Body of pancreas (tissue), 4 donors: ENCODE measurements around the gene PRM1. TPM values are rescaled to one million over a fixed set of nuclear protein-coding genes. Genes with fewer than 3 reads are reported as not detected.
"Not testable (repeated sequence)": the region's sequence is repeated elsewhere in the genome, so short reads cannot be mapped to it uniquely, and the experiment has no call there.

Experiments
- ATAC-seq: fragments of 150-250 bp; one replicate; pipeline ENCODE4 v1.9.1; 2016
- DNase-seq, 4 donors: peaks; one replicate each; pipeline ENCODE4 v3.0.0-alpha.2; 2019
- H3K27ac ChIP-seq, 4 donors: fragments of 200-600 bp; sonication (generic); 1 replicate in 3 of 4; 2 replicates in 1 of 4; pipeline versions ENCODE4 v1.5.1 to v1.6.1; 2016 to 2019; ENCODE audit warnings: mild to moderate bottlenecking in 1 of 4, mixed read lengths in 1 of 4, moderate library complexity in 1 of 4
- H3K27me3 ChIP-seq, 2 donors: fragments of 200-600 bp; sonication (generic); one replicate each; pipeline ENCODE4 v1.6.0; 2016; ENCODE audit warnings: mild to moderate bottlenecking in 1 of 2
- H3K36me3 ChIP-seq, 2 donors: fragments of 200-600 bp; sonication (generic); replicated peaks in 1 of 2; 2 replicates each; pipeline ENCODE4 v1.5.1; 2016; ENCODE audit warnings: low read depth in 2 of 2; ENCODE audit not compliant: insufficient read depth in 1 of 2
- H3K4me1 ChIP-seq: fragments of 200-600 bp; sonication (generic); one replicate; pipeline ENCODE4 v1.6.0; 2016
- H3K4me3 ChIP-seq, 2 donors: fragments of 200-600 bp; sonication (generic); 1 replicate in 1 of 2; 2 replicates in 1 of 2; pipeline ENCODE4 v1.5.1; 2016 to 2019
- H3K9me3 ChIP-seq, 3 donors: fragments of 200-600 bp; sonication (generic); 1 replicate in 2 of 3; 2 replicates in 1 of 3; pipeline ENCODE4 v1.5.1; 2016
- CTCF ChIP-seq, 7 experiments: fragments of 450-650 bp in 4 of 7; fragments of 200-600 bp in 3 of 7; sonication (generic) in 3 of 7; IDR thresholded peaks; one replicate each; pipeline ENCODE4 v1.5.1; 2016 to 2019; ENCODE audit warnings: antibody characterized with exemption in 7 of 7
- POLR2A ChIP-seq, 3 donors: fragments of 450-650 bp; IDR thresholded peaks; one replicate each; pipeline ENCODE4 v1.6.1; 2016; ENCODE audit warnings: antibody characterized with exemption in 3 of 3, mild to moderate bottlenecking in 2 of 3
- WGBS, 2 donors: methylation state at CpG; one replicate each; pipeline ENCODE4 v1.1.5; 2017; 5-methylcytosine and 5-hydroxymethylcytosine counted together
- intact Hi-C: fragments of 100-400 bp; cut with DNase I; formaldehyde crosslinking; loops from one replicate; pipeline ENCODE4 v1.15.1; 2023
- total RNA-seq, 2 donors: library from RNA; depleted of rRNA; stranded (reverse); fragments of >200 nt; gene quantifications; one replicate each; pipeline ENCODE4 v1.1.0, GENCODE V29; 2016

Gene PRM1
- total RNA-seq, 2 donors from 2014 or later, result not detected

- TF ChIP-seq POLR2A (IDR thresholded peaks at IDR 0.05), result no peak
- no peak for TF ChIP-seq CTCF (IDR thresholded peaks at IDR 0.05)
- WGBS, 2 donors, result 73 to 74% methylated on average over 4 of the region's 4 CpGs
- H3K4me1 ChIP-seq, result peaks cover 1% of the 10 kb centered on the region
- no peaks in the 10 kb centered on the region for H3K27me3 ChIP-seq
- intact Hi-C loops, result no loop called here
- no peak overlapping the region for H3K27ac ChIP-seq
- no peaks in the 10 kb centered on the region for H3K36me3 ChIP-seq
- no peak overlapping the region for H3K4me3 ChIP-seq
- DNase-seq (peak in 2 of 4 donors; percentile 20 to 35), ATAC-seq (no peak)
- H3K9me3 ChIP-seq, result no peaks in the 10 kb centered on the region
These were observed 21.8 kb upstream of the PRM1 start for GRCh38 chr16:11302977-11303376.

- Histone ChIP-seq H3K36me3 (no peaks in the 10 kb centered on the region), H3K4me1 (peaks cover 13% of the 10 kb centered on the region), H3K27me3 (no peaks in the 10 kb centered on the region), H3K27ac (no peak overlapping the region), H3K4me3 (no peak overlapping the region), H3K9me3 (no peaks in the 10 kb centered on the region)
- 61 to 68% methylated on average over 4 of the region's 4 CpGs for WGBS, 2 donors
- TF ChIP-seq CTCF (IDR thresholded peaks at IDR 0.05) (no peak), POLR2A (IDR thresholded peaks at IDR 0.05) (no peak)
- ATAC-seq, result no peak
- intact Hi-C loops, result no loop called here
- no peak for DNase-seq
These were observed 20.7 kb upstream of the PRM1 start for GRCh38 chr16:11301645-11302501.

GRCh38 chr16:11300560-11300892 is 19.4 kb upstream of the PRM1 start:
- WGBS, 2 donors, result 91 to 93% methylated on average over 7 of the region's 7 CpGs
- TF ChIP-seq POLR2A (IDR thresholded peaks at IDR 0.05) (no peak), CTCF (IDR thresholded peaks at IDR 0.05) (no peak)
- no peak overlapping the region for H3K27ac ChIP-seq
- ATAC-seq, result no peak
- H3K9me3 ChIP-seq, result no peaks in the 10 kb centered on the region
- H3K4me1 ChIP-seq, result peaks cover 22% of the 10 kb centered on the region
- intact Hi-C loops, result no loop called here
- H3K36me3 ChIP-seq, result no peaks in the 10 kb centered on the region
- H3K4me3 ChIP-seq, result no peak overlapping the region
- no peak for DNase-seq
- no peaks in the 10 kb centered on the region for H3K27me3 ChIP-seq

GRCh38 chr16:11299865-11300559 is 18.9 kb upstream of the PRM1 start:
- Histone ChIP-seq H3K27me3 (no peaks in the 10 kb centered on the region), H3K4me3 (no peak overlapping the region), H3K27ac (no peak overlapping the region), H3K36me3 (no peaks in the 10 kb centered on the region), H3K9me3 (no peaks in the 10 kb centered on the region), H3K4me1 (peaks cover 22% of the 10 kb centered on the region)
- 81 to 89% methylated on average over 6 of the region's 6 CpGs for WGBS, 2 donors
- no peak for DNase-seq
- no peak for ATAC-seq
- TF ChIP-seq POLR2A (IDR thresholded peaks at IDR 0.05) (no peak), CTCF (IDR thresholded peaks at IDR 0.05) (no peak)
- intact Hi-C loops, result no loop called here

GRCh38 chr16:11298950-11299547 is 17.9 kb upstream of the PRM1 start:
- ATAC-seq, H3K27ac ChIP-seq, DNase-seq, H3K27me3 ChIP-seq, H3K9me3 ChIP-seq, H3K4me3 ChIP-seq, H3K36me3 ChIP-seq, intact Hi-C loops: not testable (repeated sequence)
- WGBS, 2 donors, result 85 to 91% methylated on average over 13 of the region's 13 CpGs
- peaks cover 22% of the 10 kb centered on the region for H3K4me1 ChIP-seq
